ENCODE data around the gene CMTM7. TPM values are rescaled to one million over a fixed set of nuclear protein-coding genes. Genes with fewer than 3 reads are reported as not detected.

The CMTM7 gene
- total RNA-seq, 3 donors from 2014 or later: 3.6 to 5.1 (median 4.8) TPM

DNA sequence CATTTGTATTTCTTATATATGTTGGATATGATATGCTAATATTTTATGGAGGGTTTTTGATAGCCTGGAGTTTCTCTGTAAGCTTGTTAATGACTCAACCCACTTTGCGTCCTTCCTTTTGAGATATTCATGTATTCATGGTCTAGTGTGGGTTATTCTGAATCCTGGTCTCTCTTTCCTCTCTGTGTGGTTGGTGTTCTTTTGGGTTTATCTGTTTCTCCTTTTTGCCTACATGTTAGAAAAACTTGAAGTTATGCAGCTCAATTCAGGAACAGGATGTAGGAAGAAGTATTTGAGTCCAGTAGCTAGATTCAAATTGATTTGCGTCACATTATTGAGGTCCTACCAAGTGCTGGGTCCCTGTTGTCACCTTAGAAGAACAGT is 28.1 kb downstream of the CMTM7 start:
- peaks cover 25% of the 10 kb centered on the region for H3K4me1 ChIP-seq (ENCODE audit: low read depth)
- no peaks in the 10 kb centered on the region for H3K9me3 ChIP-seq
- H3K36me3 ChIP-seq (ENCODE audit: low read depth): no peaks in the 10 kb centered on the region
- ATAC-seq: no peak
- no peak overlapping the region for H3K4me3 ChIP-seq
- TF ChIP-seq CTCF (IDR thresholded peaks at IDR 0.05): no peak
- intact Hi-C loops (cut with DNase I, micrococcal nuclease): no loop called here
- no peak for DNase-seq

- intact Hi-C loops (cut with DNase I, micrococcal nuclease): no loop called here
- H3K36me3 ChIP-seq (ENCODE audit: low read depth): no peaks in the 10 kb centered on the region
- H3K9me3 ChIP-seq: no peaks in the 10 kb centered on the region
- DNase-seq (no peak), ATAC-seq (peak; percentile 40)
- peaks cover 27% of the 10 kb centered on the region for H3K4me1 ChIP-seq (ENCODE audit: low read depth)
- no peak overlapping the region for H3K4me3 ChIP-seq
- no peak for TF ChIP-seq CTCF (IDR thresholded peaks at IDR 0.05)
Observed at GRCh38 chr3:32420126-32421038, 28.7 kb downstream of the CMTM7 start.

GRCh38 chr3:32421185-32421584 is 29.5 kb downstream of the CMTM7 start:
- DNase-seq: no peak
- Histone ChIP-seq H3K36me3 (ENCODE audit: low read depth) (no peaks in the 10 kb centered on the region), H3K4me1 (ENCODE audit: low read depth) (peaks cover 27% of the 10 kb centered on the region), H3K4me3 (no peak overlapping the region), H3K9me3 (no peaks in the 10 kb centered on the region)
- TF ChIP-seq CTCF (IDR thresholded peaks at IDR 0.05): no peak
- intact Hi-C loops (cut with DNase I, micrococcal nuclease): no loop called here
- no peak for ATAC-seq

DNA sequence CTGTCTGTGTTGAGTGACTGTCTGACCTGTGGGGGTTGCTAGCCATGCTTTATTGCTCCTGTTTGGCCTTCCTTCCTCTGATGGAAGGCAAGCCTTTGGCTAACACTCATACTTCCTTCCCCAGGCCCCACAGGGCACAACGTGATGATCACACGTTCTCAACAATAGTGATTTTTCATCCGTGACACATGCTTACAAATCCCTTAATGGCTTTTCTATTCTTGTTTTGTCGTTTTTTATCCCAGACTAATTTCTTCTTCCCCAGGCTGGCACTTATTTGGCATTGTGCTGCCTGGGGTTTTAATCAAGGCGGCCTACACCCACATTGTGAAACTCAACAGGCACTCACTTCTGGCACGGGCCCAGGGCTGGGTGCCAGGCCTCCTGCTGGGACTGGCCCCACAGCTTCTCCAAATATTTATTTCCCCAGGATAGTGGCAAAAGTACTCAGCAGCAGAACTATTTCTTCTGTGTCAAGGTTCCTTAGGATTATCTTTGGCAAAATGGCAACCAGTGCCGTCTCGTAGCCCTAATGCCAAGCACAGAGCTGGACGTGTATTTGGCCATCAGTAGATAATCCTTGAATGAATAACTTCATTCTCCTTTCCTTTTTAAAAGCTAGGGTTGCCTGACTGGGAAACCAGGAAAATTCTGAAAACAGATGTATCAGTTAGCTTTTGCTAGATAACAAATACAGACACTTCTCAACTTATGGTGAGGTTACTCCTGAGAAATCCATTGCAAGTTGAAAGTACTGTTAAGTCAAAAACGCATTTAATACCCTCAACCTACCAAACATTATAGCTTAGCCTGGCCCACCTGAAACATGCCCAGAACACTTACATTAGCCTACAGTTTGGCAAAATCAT is 30.6 kb downstream of the CMTM7 start:
- ATAC-seq: peak; percentile 83
- intact Hi-C loops (cut with DNase I, micrococcal nuclease): no loop called here
- H3K4me1 ChIP-seq (ENCODE audit: low read depth): peaks cover 27% of the 10 kb centered on the region

GRCh38 chr3:32422943-32423342 is 31.3 kb downstream of the CMTM7 start:
- H3K4me3 ChIP-seq: no peak overlapping the region
- no peak for ATAC-seq
- H3K36me3 ChIP-seq (ENCODE audit: low read depth): no peaks in the 10 kb centered on the region
- no peak for DNase-seq
- intact Hi-C loops (cut with DNase I, micrococcal nuclease): no loop called here
- no peaks in the 10 kb centered on the region for H3K9me3 ChIP-seq
- no peak for TF ChIP-seq CTCF (IDR thresholded peaks at IDR 0.05)
- peaks cover 27% of the 10 kb centered on the region for H3K4me1 ChIP-seq (ENCODE audit: low read depth)

More for the DNA sequence above, 30.6 kb downstream of the CMTM7 start:
- Histone ChIP-seq H3K4me3 (no peak overlapping the region), H3K9me3 (no peaks in the 10 kb centered on the region), H3K36me3 (ENCODE audit: low read depth) (no peaks in the 10 kb centered on the region)
- TF ChIP-seq CTCF (IDR thresholded peaks at IDR 0.05): no peak
- DNase-seq: peak; percentile 87 to 93 (median 90)

Data from mucosa of descending colon (tissue), 3 donors.